AML-193 (cell line): ENCODE results near the gene RAD51B.
"Not testable (repeated sequence)": the region's sequence is repeated elsewhere in the genome, so short reads cannot be mapped to it uniquely, and the experiment has no call there.

Source experiments
- DNase-seq, 2 experiments: peaks; one replicate each; lab custom pipeline; 2025; lab: John Stamatoyannopoulos, UW

The RAD51B gene

GRCh38 chr14:68249661-68250451 lies 430.3 kb downstream of the RAD51B start:
- DNase-seq: no peak

GRCh38 chr14:68250927-68251768 lies 431.6 kb downstream of the RAD51B start:
- DNase-seq: no peak

- DNase-seq: no peak
Observed at GRCh38 chr14:68251769-68252100, 432.2 kb downstream of the RAD51B start.

GRCh38 chr14:68253160-68253780 lies 433.7 kb downstream of the RAD51B start:
- no peak for DNase-seq

GRCh38 chr14:68253878-68254528 lies 434.4 kb downstream of the RAD51B start:
- DNase-seq: no peak

GRCh38 chr14:68254669-68255527 lies 435.3 kb downstream of the RAD51B start:
- no peak for DNase-seq

GRCh38 chr14:68255693-68256178 lies 436.2 kb downstream of the RAD51B start:
- DNase-seq: no peak

GRCh38 chr14:68257969-68258368 lies 438.4 kb downstream of the RAD51B start:
- no peak for DNase-seq

GRCh38 chr14:68258995-68259394 lies 439.4 kb downstream of the RAD51B start:
- DNase-seq: not testable (repeated sequence)

GRCh38 chr14:68260121-68260520 lies 440.5 kb downstream of the RAD51B start:
- DNase-seq: no peak

- no peak for DNase-seq
Observed at GRCh38 chr14:68261092-68261842, 441.7 kb downstream of the RAD51B start.

- DNase-seq: no peak
Observed at GRCh38 chr14:68262567-68262966, 443.0 kb downstream of the RAD51B start.

GRCh38 chr14:68263563-68264259 lies 444.1 kb downstream of the RAD51B start:
- DNase-seq: no peak

- no peak for DNase-seq
Observed at GRCh38 chr14:68264260-68264569, 444.6 kb downstream of the RAD51B start.

- no peak for DNase-seq
Observed at GRCh38 chr14:68266998-68267397, 447.4 kb downstream of the RAD51B start.

GRCh38 chr14:68268197-68268596 lies 448.6 kb downstream of the RAD51B start:
- DNase-seq: no peak

- no peak for DNase-seq
Observed at GRCh38 chr14:68268719-68269118, 449.1 kb downstream of the RAD51B start.

- no peak for DNase-seq
Observed at GRCh38 chr14:68269136-68269927, 449.8 kb downstream of the RAD51B start.

- no peak for DNase-seq
Observed at GRCh38 chr14:68270342-68270741, 450.8 kb downstream of the RAD51B start.
